Mesenchymal stem cell (in vitro differentiated cells and primary cell): Measurements from ENCODE around the gene C20orf96.

Experiments used
- DNase-seq: peaks from one replicate; pipeline ENCODE4 v3.0.0-alpha.2; 2013
- H2AFZ ChIP-seq: one replicate; pipeline ENCODE4 v1.6.1; 2013; ENCODE audit warnings: low read depth, mild to moderate bottlenecking, control low read depth, inconsistent platforms, low read length, moderate library complexity
- H2AK5ac ChIP-seq: 2 replicates; pipeline ENCODE4 v1.6.1; 2013; ENCODE audit warnings: low read length, moderate library complexity, mild to moderate bottlenecking, inconsistent platforms; ENCODE audit not compliant: severe bottlenecking
- H2BK120ac ChIP-seq: one replicate; pipeline ENCODE4 v1.6.1; 2013; ENCODE audit warnings: low read depth, mild to moderate bottlenecking, inconsistent platforms, low read length, moderate library complexity
- H2BK12ac ChIP-seq, 2 experiments: one replicate each; pipeline ENCODE4 v1.6.1; 2013; ENCODE audit warnings: inconsistent platforms in 2 of 2, low read length in 2 of 2, mild to moderate bottlenecking in 2 of 2, moderate library complexity in 2 of 2, control low read depth in 1 of 2
- H2BK15ac ChIP-seq: one replicate; pipeline ENCODE4 v1.6.1; 2013; ENCODE audit warnings: mild to moderate bottlenecking, low read depth, inconsistent platforms; ENCODE audit not compliant: poor library complexity, severe bottlenecking
- H2BK5ac ChIP-seq: 2 replicates; pipeline ENCODE4 v1.6.1; 2013; ENCODE audit warnings: low read depth, mild to moderate bottlenecking, low read length, control low read depth, inconsistent platforms; ENCODE audit not compliant: poor library complexity, severe bottlenecking
- H3K14ac ChIP-seq, 2 experiments: one replicate each; pipeline ENCODE4 v1.6.1; 2013; ENCODE audit warnings: inconsistent platforms in 2 of 2, low read length in 2 of 2, control low read depth in 1 of 2, mild to moderate bottlenecking in 1 of 2, moderate library complexity in 1 of 2
- H3K18ac ChIP-seq, 2 experiments: one replicate each; pipeline ENCODE4 v1.6.1; 2013; ENCODE audit warnings: inconsistent platforms in 2 of 2, low read length in 2 of 2, control low read depth in 1 of 2, low read depth in 1 of 2, mild to moderate bottlenecking in 1 of 2
- H3K23ac ChIP-seq, 2 experiments: one replicate each; pipeline ENCODE4 v1.6.1; 2013; ENCODE audit warnings: inconsistent platforms in 2 of 2, low read length in 2 of 2, mild to moderate bottlenecking in 2 of 2, moderate library complexity in 2 of 2, control low read depth in 1 of 2
- H3K27ac ChIP-seq: 2 replicates; pipeline ENCODE4 v1.5.1; 2013; ENCODE audit warnings: mild to moderate bottlenecking, moderate library complexity, low read length, control low read depth, inconsistent platforms; ENCODE audit not compliant: poor library complexity, severe bottlenecking
- H3K27me3 ChIP-seq, 2 experiments: 2 replicates each; pipeline versions ENCODE4 v1.6.1 to v1.7.0; 2013; ENCODE audit warnings: low read length in 2 of 2, mild to moderate bottlenecking in 2 of 2, moderate library complexity in 2 of 2, control low read depth in 1 of 2, inconsistent platforms in 1 of 2; ENCODE audit not compliant: control insufficient read depth in 1 of 2, insufficient read depth in 1 of 2
- H3K36me3 ChIP-seq, 2 experiments: 2 replicates each; pipeline versions ENCODE4 v1.6.1 to v1.7.0; 2013; ENCODE audit warnings: low read length in 2 of 2, control low read depth in 1 of 2, inconsistent platforms in 1 of 2, low read depth in 1 of 2, mild to moderate bottlenecking in 1 of 2; ENCODE audit not compliant: insufficient read depth in 2 of 2, control insufficient read depth in 1 of 2
- H3K4ac ChIP-seq, 2 experiments: one replicate each; pipeline ENCODE4 v1.6.1; 2013; ENCODE audit warnings: inconsistent platforms in 2 of 2, low read length in 2 of 2, mild to moderate bottlenecking in 2 of 2, moderate library complexity in 2 of 2, control low read depth in 1 of 2, low read depth in 1 of 2
- H3K4me1 ChIP-seq: 2 replicates; pipeline ENCODE4 v1.6.1; 2013; ENCODE audit warnings: low read depth, low read length, control low read depth; ENCODE audit not compliant: control insufficient read depth, insufficient read depth
- H3K4me2 ChIP-seq: 2 replicates; pipeline ENCODE4 v1.6.1; 2013; ENCODE audit warnings: low read length, mild to moderate bottlenecking, inconsistent platforms; ENCODE audit not compliant: poor library complexity, severe bottlenecking
- H3K4me3 ChIP-seq, 2 experiments: 2 replicates each; pipeline versions ENCODE4 v1.5.1 to v1.7.0; 2013; ENCODE audit warnings: low read length in 2 of 2, mild to moderate bottlenecking in 2 of 2, control low read depth in 1 of 2, low read depth in 1 of 2; ENCODE audit not compliant: insufficient read depth in 1 of 2
- H3K79me1 ChIP-seq: replicated peaks from 2 replicates; pipeline ENCODE4 v1.6.1; 2013; ENCODE audit warnings: mild to moderate bottlenecking, control low read depth, low read length, inconsistent platforms; ENCODE audit not compliant: poor library complexity, severe bottlenecking
- H3K9ac ChIP-seq: 2 replicates; pipeline ENCODE4 v1.7.0; 2013; ENCODE audit warnings: mild to moderate bottlenecking, low read length, moderate library complexity
- H3K9me3 ChIP-seq: 2 replicates; pipeline ENCODE4 v1.7.0; 2013; ENCODE audit warnings: mild to moderate bottlenecking, low read length; ENCODE audit not compliant: control insufficient read depth
- H4K8ac ChIP-seq: one replicate; pipeline ENCODE4 v1.6.1; 2013; ENCODE audit warnings: inconsistent platforms, mild to moderate bottlenecking, low read length, moderate library complexity
- H4K91ac ChIP-seq: one replicate; pipeline ENCODE4 v1.6.1; 2013; ENCODE audit warnings: mild to moderate bottlenecking, low read length, inconsistent platforms
- WGBS: methylation state at CpG from one replicate; pipeline ENCODE4 v1.1.7; 2013; ENCODE audit warnings: mixed read lengths; 5-methylcytosine and 5-hydroxymethylcytosine counted together

Gene C20orf96

GRCh38 chr20:297098-297924, 6.8 kb upstream of the C20orf96 start, which contains the start of gene ZCCHC3:
Gene ZCCHC3 (plus strand): TSS chr20:297570. CDS start chr20:297587, 17 bp downstream.
- peak within 1 kb of the TSS; percentile 97 to 98 for H3K14ac ChIP-seq
- H3K27ac ChIP-seq: peak within 1 kb of the TSS; percentile 90
- peak within 1 kb of the TSS; percentile 83 for H4K8ac ChIP-seq
- H3K9me3 ChIP-seq: no peaks in the 10 kb centered on the region
- peak within 1 kb of the TSS; percentile 96 to 97 for H3K18ac ChIP-seq
- peak within 1 kb of the TSS; percentile 86 to 90 for H3K23ac ChIP-seq
- H3K4ac ChIP-seq: peak within 1 kb of the TSS; percentile 97 to 100
- peaks cover 15% of the 10 kb centered on the region for H3K4me1 ChIP-seq
- no peaks in the 10 kb centered on the region for H3K27me3 ChIP-seq
- peak within 1 kb of the TSS; percentile 96 for H2BK120ac ChIP-seq
- peak within 1 kb of the TSS; percentile 86 to 99 for H3K4me3 ChIP-seq
- peak within 1 kb of the TSS; percentile 95 for H2BK15ac ChIP-seq
- no peak within 1 kb of the TSS for H2AFZ ChIP-seq
- H3K79me1 ChIP-seq: peaks cover 5% of the 10 kb centered on the region
- H4K91ac ChIP-seq: peak within 1 kb of the TSS; percentile 71
- H2BK5ac ChIP-seq: peak within 1 kb of the TSS; percentile 99
- H3K4me2 ChIP-seq: peak within 1 kb of the TSS; percentile 82
- peak; percentile 97 for DNase-seq
- peaks cover 0 to 11% of the 10 kb centered on the region in 2 experiments for H3K36me3 ChIP-seq
- peak within 1 kb of the TSS; percentile 98 for H3K9ac ChIP-seq
- H2BK12ac ChIP-seq: peak within 1 kb of the TSS; percentile 55 to 60
- WGBS: 1% methylated on average over 71 of the region's 99 CpGs
- no peak within 1 kb of the TSS for H2AK5ac ChIP-seq

GRCh38 chr20:295804-296203, 5.3 kb upstream of the C20orf96 start:
- no peak overlapping the region for H3K23ac ChIP-seq
- H2BK15ac ChIP-seq: peak overlapping the region; percentile 26
- H3K4me3 ChIP-seq: peak overlapping the region in 1 of 2 experiments; percentile 99
- H2BK12ac ChIP-seq: no peak overlapping the region
- H3K4me2 ChIP-seq: no peak overlapping the region
- peaks cover 0 to 11% of the 10 kb centered on the region in 2 experiments for H3K36me3 ChIP-seq
- H3K27me3 ChIP-seq: no peaks in the 10 kb centered on the region
- H3K9ac ChIP-seq: peak overlapping the region; percentile 32
- H4K91ac ChIP-seq: no peak overlapping the region
- no peak overlapping the region for H2BK5ac ChIP-seq
- no peak overlapping the region for H4K8ac ChIP-seq
- H3K4me1 ChIP-seq: peaks cover 9% of the 10 kb centered on the region
- H2AK5ac ChIP-seq: no peak overlapping the region
- no peak overlapping the region for H3K18ac ChIP-seq
- H2AFZ ChIP-seq: no peak overlapping the region
- H3K79me1 ChIP-seq: peaks cover 5% of the 10 kb centered on the region
- H3K9me3 ChIP-seq: no peaks in the 10 kb centered on the region
- H3K4ac ChIP-seq: no peak overlapping the region
- no peak overlapping the region for H3K27ac ChIP-seq
- no peak for DNase-seq
- H3K14ac ChIP-seq: no peak overlapping the region
- no peak overlapping the region for H2BK120ac ChIP-seq
- 93% methylated on average over 3 of the region's 4 CpGs for WGBS

- Histone ChIP-seq H3K4me2 (no peak overlapping the region), H3K14ac (no peak overlapping the region), H4K8ac (no peak overlapping the region), H2BK12ac (peak overlapping the region; percentile 34 to 50), H2BK5ac (no peak overlapping the region), H3K4ac (peak overlapping the region; percentile 35 to 60), H2AK5ac (peak overlapping the region; percentile 31), H2AFZ (no peak overlapping the region), H2BK120ac (no peak overlapping the region), H4K91ac (peak overlapping the region; percentile 83), H3K18ac (peak overlapping the region; percentile 6 to 37), H3K23ac (peak overlapping the region in 1 of 2 experiments; percentile 34), H3K79me1 (peaks cover 5% of the 10 kb centered on the region), H2BK15ac (peak overlapping the region; percentile 17), H3K27ac (no peak overlapping the region), H3K4me1 (peaks cover 5% of the 10 kb centered on the region), H3K4me3 (no peak overlapping the region), H3K36me3 (peaks cover 0 to under 1% of the 10 kb centered on the region in 2 experiments), H3K27me3 (no peaks in the 10 kb centered on the region), H3K9me3 (no peaks in the 10 kb centered on the region), H3K9ac (no peak overlapping the region)
- DNase-seq: no peak
- WGBS: 92% methylated on average over 5 of the region's 5 CpGs
Measured at GRCh38 chr20:294602-295001, 4.1 kb upstream of the C20orf96 start.

- peaks cover 17% of the 10 kb centered on the region for H3K79me1 ChIP-seq
- peak overlapping the region; percentile 75 for H2AFZ ChIP-seq
- H3K23ac ChIP-seq: no peak overlapping the region
- no peak overlapping the region for H4K91ac ChIP-seq
- peak overlapping the region in 1 of 2 experiments; percentile 34 for H3K4ac ChIP-seq
- H3K27me3 ChIP-seq: no peaks in the 10 kb centered on the region
- no peak overlapping the region for H2BK120ac ChIP-seq
- H3K4me3 ChIP-seq: peak overlapping the region; percentile 64 to 91
- H3K18ac ChIP-seq: peak overlapping the region in 1 of 2 experiments; percentile 88
- H2AK5ac ChIP-seq: peak overlapping the region; percentile 58
- H3K14ac ChIP-seq: no peak overlapping the region
- WGBS: no CpG with 5 or more reads among the region's 2 CpGs
- H2BK15ac ChIP-seq: no peak overlapping the region
- peak overlapping the region; percentile 97 for H3K4me2 ChIP-seq
- no peak for DNase-seq
- peak overlapping the region in 1 of 2 experiments; percentile 59 for H2BK12ac ChIP-seq
- H3K9me3 ChIP-seq: no peaks in the 10 kb centered on the region
- no peak overlapping the region for H2BK5ac ChIP-seq
- H4K8ac ChIP-seq: peak overlapping the region; percentile 81
- H3K36me3 ChIP-seq: no peaks in the 10 kb centered on the region
- peak overlapping the region; percentile 83 for H3K9ac ChIP-seq
- peaks cover 3% of the 10 kb centered on the region for H3K4me1 ChIP-seq
- peak overlapping the region; percentile 67 for H3K27ac ChIP-seq
Measured at GRCh38 chr20:289693-290083, 862 bp downstream of the C20orf96 start.
